Measurements from ENCODE around the gene DDX55.

- TF ChIP-seq CTCF (IDR thresholded peaks at IDR 0.05) (no peak), EZH2 (IDR thresholded peaks at IDR 0.05) (no peak), EZH2phosphoT487 (IDR thresholded peaks at IDR 0.05) (no peak)
Measured at GRCh38 chr12:123643911-123644310, 42.0 kb downstream of the DDX55 start.

Data from neural progenitor cell (in vitro differentiated cells).